ENCODE measurements around the gene MYADML2. TPM values are rescaled to one million over a fixed set of nuclear protein-coding genes. Genes with fewer than 3 reads are reported as not detected.

Gene MYADML2
- total RNA-seq, 1 experiment from 2014 or later: 0.22 TPM

- Histone ChIP-seq H3K14ac (ENCODE audit: insufficient read depth, low read length) (no peak overlapping the region), H2BK15ac (ENCODE audit: low read depth, low read length) (no peak overlapping the region), H2BK120ac (ENCODE audit: low read depth, low read length, poor library complexity, severe bottlenecking) (no peak overlapping the region), H3K4ac (ENCODE audit: low read depth, low read length) (no peak overlapping the region), H3K79me2 (ENCODE audit: insufficient read depth, low read length) (no peaks in the 10 kb centered on the region), H3K27ac (ENCODE audit: insufficient read length, low read depth, low read length) (no peak overlapping the region), H3K23ac (ENCODE audit: insufficient read length, low read depth, low read length) (no peak overlapping the region), H4K91ac (ENCODE audit: insufficient read length, low read depth, low read length) (no peak overlapping the region), H3K4me1 (ENCODE audit: insufficient read depth, low read length) (no peaks in the 10 kb centered on the region; the same call in 1 of the 2 replicates), H2AFZ (ENCODE audit: low read length) (no peak overlapping the region), H2BK12ac (ENCODE audit: insufficient read length, low read depth, low read length) (no peak overlapping the region), H2BK5ac (ENCODE audit: insufficient read length, low read length) (no peak overlapping the region), H3K79me1 (ENCODE audit: insufficient read depth, low read depth, low read length, poor library complexity, severe bottlenecking) (no peaks in the 10 kb centered on the region), H3K56ac (ENCODE audit: insufficient read length, low read depth, low read length) (no peak overlapping the region), H3K18ac (ENCODE audit: insufficient read length, low read depth, low read length) (no peak overlapping the region), H4K20me1 (ENCODE audit: control insufficient read depth, insufficient read depth, insufficient read length) (no peaks in the 10 kb centered on the region), H2AK5ac (ENCODE audit: insufficient read length, low read length) (no peak overlapping the region), H3K9me3 (ENCODE audit: control insufficient read depth, low read depth, low read length) (no peaks in the 10 kb centered on the region), H3K23me2 (ENCODE audit: insufficient read length, low read depth, low read length, poor library complexity, severe bottlenecking) (no peaks in the 10 kb centered on the region), H3K27me3 (ENCODE audit: insufficient read depth, low read length) (no peaks in the 10 kb centered on the region), H4K5ac (ENCODE audit: insufficient read length, low read depth, low read length) (no peak overlapping the region), H2BK20ac (ENCODE audit: low read depth, low read length, poor library complexity, severe bottlenecking) (no peak overlapping the region), H3K9ac (ENCODE audit: extremely low read depth, insufficient read length, low read length) (no peak overlapping the region), H4K8ac (replicated peaks; ENCODE audit: insufficient read length, low read depth, low read length) (no peak overlapping the region), H3T11ph (ENCODE audit: low read length) (no peak overlapping the region), H3K4me2 (ENCODE audit: insufficient read depth, insufficient read length, low read length) (no peak overlapping the region)
- Mint-ChIP-seq H3K9me3 (no peaks in the 10 kb centered on the region), H3K4me1 (peaks cover 5 to 14% of the 10 kb centered on the region in 2 experiments), H3K27me3 (ENCODE audit: low read depth) (peaks cover 63% of the 10 kb centered on the region), H3K36me3 (ENCODE audit: insufficient read depth in 1 of 3, low read depth in 3 of 3) (no peaks in the 10 kb centered on the region), H3K27ac (no peak overlapping the region; a peak in 2 of 7 replicates), H3K4me3 (no peak overlapping the region)
- TF ChIP-seq, protein P1, sequence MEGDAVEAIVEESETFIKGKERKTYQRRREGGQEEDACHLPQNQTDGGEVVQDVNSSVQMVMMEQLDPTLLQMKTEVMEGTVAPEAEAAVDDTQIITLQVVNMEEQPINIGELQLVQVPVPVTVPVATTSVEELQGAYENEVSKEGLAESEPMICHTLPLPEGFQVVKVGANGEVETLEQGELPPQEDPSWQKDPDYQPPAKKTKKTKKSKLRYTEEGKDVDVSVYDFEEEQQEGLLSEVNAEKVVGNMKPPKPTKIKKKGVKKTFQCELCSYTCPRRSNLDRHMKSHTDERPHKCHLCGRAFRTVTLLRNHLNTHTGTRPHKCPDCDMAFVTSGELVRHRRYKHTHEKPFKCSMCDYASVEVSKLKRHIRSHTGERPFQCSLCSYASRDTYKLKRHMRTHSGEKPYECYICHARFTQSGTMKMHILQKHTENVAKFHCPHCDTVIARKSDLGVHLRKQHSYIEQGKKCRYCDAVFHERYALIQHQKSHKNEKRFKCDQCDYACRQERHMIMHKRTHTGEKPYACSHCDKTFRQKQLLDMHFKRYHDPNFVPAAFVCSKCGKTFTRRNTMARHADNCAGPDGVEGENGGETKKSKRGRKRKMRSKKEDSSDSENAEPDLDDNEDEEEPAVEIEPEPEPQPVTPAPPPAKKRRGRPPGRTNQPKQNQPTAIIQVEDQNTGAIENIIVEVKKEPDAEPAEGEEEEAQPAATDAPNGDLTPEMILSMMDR (conservative IDR thresholded peaks at IDR 0.05): no peak
- DNase-seq: no peak
- no CpG with 5 or more reads among the region's 17 CpGs for WGBS (ENCODE audit: extremely low coverage, insufficient read length, low lambda C conversion rate)
Measured at GRCh38 chr17:81948635-81949378, 1.8 kb upstream of the MYADML2 start.

Data from H9 (cell line).